ENCODE measurements around the gene NRF1.
"Not testable (repeated sequence)": the region's sequence is repeated elsewhere in the genome, so short reads cannot be mapped to it uniquely, and the experiment has no call there.

Gene NRF1

GRCh38 chr7:129649128-129649690 lies 37.7 kb downstream of the NRF1 start:
- DNase-seq = no peak

- no peak for DNase-seq
Measured at GRCh38 chr7:129650056-129650758, 38.7 kb downstream of the NRF1 start.

- peak; percentile 54 for DNase-seq
Measured at GRCh38 chr7:129652914-129653313, 41.4 kb downstream of the NRF1 start.

GRCh38 chr7:129655811-129656210 lies 44.3 kb downstream of the NRF1 start:
- peak; percentile 37 for DNase-seq

- no peak for DNase-seq
Measured at GRCh38 chr7:129657363-129657762, 45.8 kb downstream of the NRF1 start.

- DNase-seq = not testable (repeated sequence)
Measured at GRCh38 chr7:129659907-129660306, 48.4 kb downstream of the NRF1 start.

- no peak for DNase-seq
Measured at GRCh38 chr7:129661645-129662182, 50.2 kb downstream of the NRF1 start.

- not testable (repeated sequence) for DNase-seq
Measured at GRCh38 chr7:129663240-129663639, 51.7 kb downstream of the NRF1 start.

- DNase-seq = peak; percentile 74
Measured at GRCh38 chr7:129664029-129665012, 52.8 kb downstream of the NRF1 start.

- peak; percentile 70 for DNase-seq
Measured at GRCh38 chr7:129665013-129665401, 53.5 kb downstream of the NRF1 start.

- DNase-seq = no peak
Measured at GRCh38 chr7:129667116-129667515, 55.6 kb downstream of the NRF1 start.

GRCh38 chr7:129667551-129667950 lies 56.0 kb downstream of the NRF1 start:
- DNase-seq = no peak

GRCh38 chr7:129669901-129670300 lies 58.4 kb downstream of the NRF1 start:
- DNase-seq = no peak

GRCh38 chr7:129670656-129671055 lies 59.1 kb downstream of the NRF1 start:
- DNase-seq = no peak

GRCh38 chr7:129671266-129671665 lies 59.7 kb downstream of the NRF1 start:
- no peak for DNase-seq

GRCh38 chr7:129674475-129674874 lies 63.0 kb downstream of the NRF1 start:
- DNase-seq = not testable (repeated sequence)

GRCh38 chr7:129675521-129675920 lies 64.0 kb downstream of the NRF1 start:
- no peak for DNase-seq

- no peak for DNase-seq
Measured at GRCh38 chr7:129676017-129676897, 64.7 kb downstream of the NRF1 start.

GRCh38 chr7:129677796-129678195 lies 66.3 kb downstream of the NRF1 start:
- no peak for DNase-seq

GRCh38 chr7:129678606-129679005 lies 67.1 kb downstream of the NRF1 start:
- no peak for DNase-seq

GRCh38 chr7:129680400-129680799 lies 68.9 kb downstream of the NRF1 start:
- DNase-seq = no peak

- no peak for DNase-seq
Measured at GRCh38 chr7:129684777-129685176, 73.3 kb downstream of the NRF1 start.

Measured in MV-4-11 (cell line).